ENCODE measurements around the gene HEPHL1.

Gene HEPHL1

DNA sequence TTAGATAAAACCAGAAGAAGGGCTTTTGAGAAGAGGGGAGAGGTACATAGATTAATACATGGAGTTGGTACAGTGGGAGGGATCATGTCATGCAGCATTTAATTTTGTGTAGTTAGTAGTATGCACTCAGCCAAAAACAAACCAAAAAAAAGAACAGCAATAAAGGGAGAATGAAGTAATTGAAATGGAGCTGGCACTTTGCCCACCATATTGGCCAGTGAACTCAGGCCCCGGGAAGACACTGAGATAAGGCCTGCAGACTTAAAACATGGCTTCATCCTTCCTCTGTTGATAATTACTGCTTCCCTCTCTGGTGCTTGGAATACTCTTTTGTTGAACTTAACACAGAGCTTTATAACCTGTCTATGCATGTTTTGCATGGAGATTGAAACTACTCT, 110.6 kb downstream of the HEPHL1 start:
- no peak for DNase-seq

DNA sequence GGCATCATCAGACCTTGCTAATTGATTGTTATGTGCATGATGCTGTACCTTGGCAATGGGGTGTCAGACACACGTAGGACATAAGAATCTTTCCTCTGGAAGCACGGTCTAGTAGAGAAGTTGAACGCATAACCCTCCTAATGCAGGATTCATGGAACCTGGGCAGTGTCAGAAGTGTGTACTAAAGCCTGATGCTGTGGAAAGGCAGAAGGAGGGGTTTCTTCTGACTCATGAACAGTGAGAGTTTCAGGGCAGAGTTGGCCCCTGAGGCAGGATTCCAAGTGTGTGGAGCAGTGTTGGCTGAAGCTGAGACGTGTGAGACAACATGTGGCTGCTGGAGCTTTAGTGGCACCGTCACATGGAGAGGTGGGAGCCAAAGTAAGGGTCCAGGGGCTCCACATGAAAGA, 111.0 kb downstream of the HEPHL1 start:
- no peak for DNase-seq

DNA sequence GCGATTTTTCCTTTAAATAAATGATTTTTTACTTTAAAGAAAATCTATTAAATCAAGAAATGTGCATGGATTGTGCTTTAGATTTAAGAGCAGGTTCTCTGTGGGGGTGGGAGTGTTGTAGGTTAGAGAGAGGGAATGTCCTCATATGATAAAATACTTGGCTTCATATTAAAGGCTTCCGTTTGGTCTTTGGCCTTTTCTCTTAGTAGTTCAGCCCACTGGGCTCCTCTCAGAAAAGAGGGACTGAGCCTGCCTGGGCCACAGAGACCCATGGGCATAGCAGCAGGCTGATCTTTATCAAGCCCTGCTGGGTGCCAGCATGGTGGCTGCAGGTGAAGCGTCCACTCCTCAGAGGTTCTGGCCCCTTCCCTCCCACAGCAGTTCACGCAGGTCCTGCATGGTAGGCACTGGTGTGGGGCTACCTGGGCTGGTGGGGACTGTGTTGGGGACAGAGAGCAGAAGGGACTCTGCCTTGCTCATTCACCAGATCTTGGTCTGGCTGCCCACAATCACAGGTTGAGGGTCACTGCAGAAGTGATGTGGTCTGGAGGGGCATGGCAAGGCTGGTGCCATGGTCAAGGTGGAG, 111.8 kb downstream of the HEPHL1 start:
- DNase-seq, result no peak

DNA sequence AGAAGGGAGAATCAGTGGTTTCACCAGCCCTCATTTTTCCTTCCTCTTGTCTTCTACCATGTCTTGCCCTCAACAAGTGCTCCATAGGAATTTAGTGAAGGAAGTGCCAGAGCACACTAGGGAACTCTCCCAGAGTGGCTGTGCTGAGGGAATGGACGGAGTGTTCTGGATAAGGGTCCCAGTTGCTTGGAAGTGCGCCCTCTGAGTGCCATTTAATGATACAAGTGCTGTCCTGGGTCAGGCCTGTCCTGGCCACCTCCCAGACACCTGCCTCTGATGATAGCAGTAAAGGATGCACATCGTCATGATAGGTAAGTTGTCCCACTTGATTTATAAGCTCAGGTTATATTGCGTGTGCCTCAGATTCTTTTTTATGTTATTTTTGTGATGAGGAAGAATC, 112.6 kb downstream of the HEPHL1 start:
- DNase-seq, result no peak

DNA sequence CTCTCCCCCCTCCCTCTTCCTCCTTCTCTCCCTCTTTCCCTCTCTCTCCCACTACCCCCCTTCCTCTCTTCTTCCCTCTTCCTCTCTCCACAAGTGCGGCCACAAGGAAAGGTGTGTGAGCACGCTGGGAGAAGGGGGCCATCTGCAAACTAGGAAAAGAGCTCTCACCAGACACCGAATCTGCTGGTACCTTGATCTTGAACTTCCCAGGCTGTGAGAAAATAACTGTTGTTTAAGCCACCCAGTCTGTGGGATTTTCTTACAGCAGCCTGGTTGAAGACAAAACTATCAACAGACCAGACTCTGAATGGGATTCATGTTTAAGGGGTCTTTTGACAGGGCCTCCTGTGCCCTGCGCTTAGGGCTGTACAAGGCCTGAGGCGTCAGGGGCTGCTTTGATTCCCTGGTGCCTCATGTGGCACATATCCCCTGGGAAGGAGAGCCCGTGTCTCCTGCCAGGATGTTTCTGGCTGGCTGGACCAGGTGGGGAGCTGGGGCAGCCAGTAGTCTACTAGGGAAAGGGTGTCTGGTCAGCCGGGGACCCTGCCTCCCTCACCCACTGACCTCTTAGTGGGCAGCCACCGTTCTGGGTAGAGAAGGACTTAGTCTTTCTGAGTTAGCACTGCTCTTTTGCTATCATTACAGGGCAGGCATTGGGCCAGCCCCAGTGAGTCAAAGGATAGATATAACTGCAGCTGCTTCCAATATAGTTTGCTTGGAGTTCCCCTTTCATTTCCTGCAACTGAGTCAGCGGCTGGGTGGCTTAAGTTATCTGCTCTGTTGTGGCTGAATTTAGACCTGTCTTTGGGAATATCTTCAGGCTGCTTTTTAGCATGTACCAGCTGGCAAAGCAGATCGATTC, 113.7 kb downstream of the HEPHL1 start:
- DNase-seq, result no peak

DNA sequence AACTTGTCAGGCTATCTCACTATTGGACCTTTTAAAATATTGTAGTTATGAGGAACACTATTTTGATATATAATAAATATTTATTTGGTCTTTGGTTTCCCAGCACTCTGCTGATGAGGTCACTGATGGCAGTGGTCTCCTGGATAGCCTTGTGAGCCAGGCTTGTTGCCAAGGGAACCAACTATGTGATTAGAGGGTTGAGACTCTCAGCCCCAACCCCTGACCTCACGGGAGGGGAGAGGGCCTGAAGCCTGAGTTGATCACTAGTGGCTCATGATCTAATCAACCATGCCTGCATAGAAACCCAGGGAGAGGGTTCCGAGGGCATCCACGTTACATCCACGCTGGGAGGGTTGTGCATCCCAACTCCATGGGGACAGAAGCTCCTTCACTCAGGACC, 118.3 kb downstream of the HEPHL1 start:
- DNase-seq, result no peak

DNA sequence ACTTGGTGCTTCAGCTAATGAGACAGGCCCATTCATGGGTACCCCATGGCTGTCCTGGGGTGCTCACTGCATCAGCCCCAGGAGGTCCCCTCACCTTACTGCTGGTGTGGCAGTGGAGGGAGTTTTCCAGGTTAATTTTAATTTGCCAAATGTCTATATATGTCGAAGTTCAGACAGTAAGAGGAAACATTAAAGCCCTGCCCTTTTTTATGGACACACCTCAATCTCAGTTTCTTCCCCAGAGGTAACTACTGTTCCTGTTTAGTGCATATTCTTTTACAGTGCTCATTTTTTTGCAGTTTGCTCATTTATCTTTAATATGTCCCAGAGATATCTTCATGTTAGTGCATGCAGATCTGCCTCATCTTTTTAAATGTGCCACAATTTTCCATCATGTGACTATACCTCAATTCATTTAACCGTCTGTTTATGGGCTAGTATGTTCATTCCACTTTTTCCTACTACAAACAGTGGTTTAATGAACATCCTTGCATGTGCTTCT, 119.1 kb downstream of the HEPHL1 start:
- DNase-seq, result no peak

DNA sequence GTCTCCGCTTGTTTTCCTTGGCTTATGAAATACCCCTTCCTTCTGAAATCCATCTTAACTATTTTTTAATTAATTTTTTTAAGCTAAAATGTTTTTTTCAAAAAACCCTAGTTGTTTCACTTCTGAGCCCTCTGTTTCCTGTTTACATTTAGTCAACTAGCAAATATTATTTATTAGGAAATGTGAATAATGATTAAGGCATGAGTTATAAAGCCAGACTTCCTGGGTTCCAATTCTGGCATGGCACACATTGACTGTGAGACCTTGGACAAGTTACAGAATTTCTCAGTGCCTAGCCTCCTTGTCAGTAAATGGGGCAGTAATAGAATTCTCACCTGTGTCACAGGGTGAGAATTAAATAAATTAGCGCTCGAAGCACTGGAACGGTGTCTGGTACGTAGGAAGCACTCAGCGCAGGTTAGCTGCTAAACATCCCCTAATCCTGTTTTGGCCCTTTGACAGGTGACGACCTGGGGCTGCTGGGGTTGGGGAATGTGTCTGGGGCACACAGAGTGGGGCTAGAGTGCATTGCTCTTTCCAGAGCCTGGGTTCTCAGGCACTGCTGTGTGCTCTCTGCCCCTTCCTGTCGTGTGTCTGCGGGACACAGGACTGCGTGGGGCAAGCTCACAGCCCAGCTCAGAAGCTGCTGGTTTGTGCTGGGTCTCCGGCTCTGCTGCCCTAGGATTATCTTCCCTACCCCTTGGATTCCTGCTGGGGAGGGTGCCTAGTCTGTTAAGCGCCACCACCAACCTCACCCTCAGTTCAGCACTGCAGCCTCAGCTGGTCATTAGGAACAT, 120.6 kb downstream of the HEPHL1 start:
- DNase-seq, result no peak

DNA sequence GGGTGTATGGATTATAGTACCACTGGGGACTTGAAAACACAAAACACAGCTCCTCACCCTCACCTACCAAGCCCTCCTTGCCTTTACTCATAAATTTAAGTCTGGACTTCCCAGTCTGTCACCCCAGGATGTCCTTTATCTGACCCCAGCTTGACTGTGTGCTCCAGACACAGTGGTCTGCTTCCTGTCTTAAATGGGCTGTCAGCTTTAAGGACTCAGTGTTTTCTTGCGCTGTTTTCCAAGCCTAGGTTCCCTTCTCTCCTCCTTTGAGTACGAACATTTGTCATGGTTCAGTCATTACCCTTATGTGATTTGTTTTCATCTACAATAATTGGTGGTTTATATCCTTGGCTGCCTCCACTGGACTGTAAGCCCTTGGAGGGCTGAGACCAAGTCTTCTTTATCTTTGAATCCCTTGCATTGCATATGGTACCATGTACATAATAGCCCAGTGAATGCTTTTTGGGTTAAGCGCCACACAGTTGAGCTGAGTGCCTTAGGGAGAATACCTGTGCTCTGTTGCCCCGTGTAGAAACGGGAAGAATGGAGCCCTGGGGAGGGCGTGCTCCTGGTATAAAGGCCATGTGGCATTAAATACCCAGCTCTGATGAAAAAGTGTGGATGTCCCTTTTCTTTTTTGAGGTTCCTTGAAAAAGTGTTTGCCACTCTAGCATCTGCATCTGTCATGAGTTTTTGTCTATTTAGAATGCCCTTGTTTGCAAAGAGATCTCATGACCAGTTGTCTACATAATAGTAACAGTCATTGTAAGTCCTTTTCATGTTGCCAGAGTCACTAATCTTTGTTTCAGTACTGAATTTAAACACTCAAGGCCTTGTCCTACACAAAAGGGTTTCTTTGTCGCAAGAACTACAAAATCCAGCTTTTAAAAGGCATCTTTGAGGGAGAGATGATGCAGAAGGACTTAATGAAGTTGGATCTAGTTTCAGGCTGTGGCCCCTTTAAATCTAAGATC, 121.4 kb downstream of the HEPHL1 start:
- no peak for DNase-seq

DNA sequence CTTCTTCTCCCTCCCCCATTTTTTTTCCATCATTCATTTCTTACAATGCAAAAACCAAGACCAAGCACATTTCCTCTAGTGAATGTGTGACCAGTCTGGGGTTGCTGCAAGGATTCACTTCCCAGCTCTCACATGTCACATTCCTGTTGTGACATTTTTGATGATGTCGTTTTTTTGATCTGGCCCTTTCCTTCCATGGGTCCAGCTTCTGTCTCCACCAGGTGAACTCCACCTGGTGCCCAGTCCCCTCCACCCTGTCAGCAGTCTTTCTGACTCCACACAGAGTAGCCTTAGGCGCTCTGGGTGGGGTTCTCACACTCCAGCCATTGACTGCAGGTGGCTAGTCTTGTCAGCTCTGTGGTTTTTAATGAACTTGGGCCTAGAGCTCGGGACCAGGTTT, 123.1 kb downstream of the HEPHL1 start:
- no peak for DNase-seq

DNA sequence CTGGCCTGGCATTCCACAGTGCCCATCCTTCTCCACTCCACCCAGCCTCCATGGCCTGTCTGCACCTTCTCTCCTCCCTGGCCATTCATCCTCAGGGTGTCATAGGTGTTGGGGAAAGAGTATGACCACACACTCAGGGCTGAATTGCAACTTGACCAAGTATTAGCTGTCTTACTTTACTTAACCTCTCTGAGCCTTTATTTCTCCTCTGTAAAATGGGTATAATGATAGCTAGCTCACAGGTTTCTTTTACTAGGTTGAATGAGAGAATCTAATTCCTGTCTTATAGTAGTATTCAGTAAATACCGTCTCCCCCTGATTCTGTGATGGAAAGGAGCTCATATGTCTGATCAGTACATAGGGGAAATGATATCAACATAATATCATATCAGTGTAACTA, 123.5 kb downstream of the HEPHL1 start:
- DNase-seq, result no peak

DNA sequence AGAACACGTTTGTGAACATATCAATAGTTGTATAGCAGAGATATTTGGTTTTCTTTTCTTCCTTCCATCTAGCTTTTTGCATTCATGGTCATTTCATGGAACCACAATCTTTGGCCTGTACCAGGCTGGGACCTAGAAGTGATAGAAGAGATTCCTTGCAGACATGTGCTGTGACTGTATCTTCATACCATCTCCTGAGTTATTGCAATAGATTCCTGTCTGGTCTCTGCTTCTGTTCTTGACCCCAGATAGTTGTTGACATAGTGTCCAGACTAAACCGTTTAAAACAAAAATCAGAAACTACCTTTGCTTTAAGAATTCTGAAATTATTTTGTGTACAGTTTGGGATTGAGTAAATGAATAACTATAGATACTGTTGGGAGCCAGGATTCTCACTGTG, 124.3 kb downstream of the HEPHL1 start:
- no peak for DNase-seq

DNA sequence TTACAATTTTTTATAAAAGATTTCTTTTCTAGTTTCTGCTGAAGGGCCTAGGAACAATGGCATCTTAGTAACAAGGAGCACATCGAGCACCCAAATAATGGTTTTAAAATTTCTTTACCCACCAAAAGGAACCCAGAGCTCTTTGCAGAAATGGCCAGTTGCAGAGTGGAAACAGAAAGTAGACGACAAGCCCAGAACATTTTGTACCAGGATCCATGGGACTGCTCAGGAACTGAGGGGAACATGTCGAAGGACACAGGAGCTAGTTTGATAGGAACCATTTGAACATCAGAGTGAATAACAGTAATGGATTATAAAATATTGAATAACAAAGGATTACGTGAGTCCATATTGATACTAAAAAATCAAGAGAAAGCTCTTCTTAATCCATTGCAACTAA, 124.8 kb downstream of the HEPHL1 start:
- DNase-seq, result no peak

DNA sequence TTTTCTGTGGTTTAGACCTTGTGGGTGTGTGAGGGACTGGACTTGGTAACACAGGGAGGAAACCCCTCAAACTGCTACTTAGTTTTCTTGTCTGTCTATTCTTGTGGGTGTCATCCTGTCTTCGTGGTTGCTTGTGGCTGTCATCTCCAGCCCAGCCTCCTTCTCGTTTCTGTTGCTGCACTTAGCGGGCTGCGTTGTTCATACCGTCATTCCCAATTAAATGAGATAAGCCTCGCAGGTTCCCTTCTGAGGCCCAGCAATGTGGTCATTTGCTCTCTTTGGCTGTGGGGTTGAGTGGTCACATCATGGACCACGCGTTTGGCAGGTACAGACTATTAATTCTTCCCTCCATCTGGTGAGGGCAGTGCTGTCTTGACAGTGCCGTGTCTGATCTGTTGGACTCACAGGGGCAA, 126.3 kb downstream of the HEPHL1 start:
- no peak for DNase-seq

DNA sequence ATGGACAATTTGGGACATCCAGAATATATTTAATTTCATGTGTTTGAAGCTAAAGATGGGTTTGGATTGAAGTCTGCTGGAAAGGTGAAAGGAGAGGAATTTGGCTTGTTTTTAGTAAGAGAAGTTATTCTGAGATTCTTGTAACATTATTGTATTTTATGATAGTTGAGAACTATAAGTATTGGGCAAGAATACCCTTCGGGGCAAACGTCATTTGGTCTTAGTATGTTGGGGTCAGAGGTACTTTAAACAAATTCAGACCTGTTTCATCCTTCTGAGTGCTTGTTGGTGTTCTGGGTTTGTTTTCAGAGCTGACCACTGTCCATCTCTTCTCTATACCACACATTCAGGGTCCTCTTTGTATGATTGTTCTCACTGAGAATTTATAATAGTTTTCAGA, 127.0 kb downstream of the HEPHL1 start:
- DNase-seq, result no peak

DNA sequence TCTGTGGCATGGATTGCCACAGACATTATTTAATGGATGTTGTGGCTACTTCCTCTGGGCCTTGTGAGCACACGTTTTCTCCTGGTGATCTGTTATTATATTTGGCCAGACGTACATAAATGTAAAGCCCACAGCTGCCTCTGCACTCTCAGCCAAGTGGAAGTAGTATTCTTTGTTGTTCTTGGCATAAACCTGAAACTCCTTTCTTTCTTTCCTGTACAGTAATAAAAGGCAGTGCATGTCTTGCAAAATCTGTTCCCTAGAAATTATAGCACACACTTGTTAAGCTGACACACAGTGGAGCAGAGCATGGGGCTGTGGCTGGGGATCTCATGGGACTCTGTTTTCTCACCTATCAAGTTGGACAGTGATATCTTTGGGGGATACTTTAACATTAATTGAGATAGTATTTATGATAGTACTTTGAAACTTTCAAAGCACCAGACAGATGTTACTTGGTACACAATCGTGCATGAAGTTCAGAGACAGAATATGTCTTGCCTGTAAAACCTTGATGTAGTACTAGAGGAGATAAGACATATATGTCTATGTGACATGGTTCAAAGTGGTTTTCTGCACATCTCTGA, 128.4 kb downstream of the HEPHL1 start:
- no peak for DNase-seq

DNA sequence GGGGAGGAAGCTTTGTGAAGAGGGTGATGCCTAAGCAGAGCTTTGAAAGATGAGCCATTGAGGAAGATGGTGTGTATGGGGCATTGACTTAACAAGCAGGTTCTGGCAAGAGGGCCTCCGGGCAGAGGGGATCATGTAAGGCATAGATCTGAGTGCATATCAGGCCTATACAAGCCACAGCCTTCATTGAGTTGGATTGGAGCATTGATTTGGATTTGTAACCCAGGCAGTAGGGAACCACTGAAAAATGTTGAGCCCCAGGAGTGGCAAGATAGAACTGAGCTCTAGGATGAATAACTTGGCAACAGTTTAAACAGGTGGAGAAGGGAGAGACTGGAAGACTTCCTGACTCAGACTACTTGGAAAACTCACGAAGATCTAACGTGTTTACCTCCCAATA, 128.9 kb downstream of the HEPHL1 start:
- no peak for DNase-seq

DNA sequence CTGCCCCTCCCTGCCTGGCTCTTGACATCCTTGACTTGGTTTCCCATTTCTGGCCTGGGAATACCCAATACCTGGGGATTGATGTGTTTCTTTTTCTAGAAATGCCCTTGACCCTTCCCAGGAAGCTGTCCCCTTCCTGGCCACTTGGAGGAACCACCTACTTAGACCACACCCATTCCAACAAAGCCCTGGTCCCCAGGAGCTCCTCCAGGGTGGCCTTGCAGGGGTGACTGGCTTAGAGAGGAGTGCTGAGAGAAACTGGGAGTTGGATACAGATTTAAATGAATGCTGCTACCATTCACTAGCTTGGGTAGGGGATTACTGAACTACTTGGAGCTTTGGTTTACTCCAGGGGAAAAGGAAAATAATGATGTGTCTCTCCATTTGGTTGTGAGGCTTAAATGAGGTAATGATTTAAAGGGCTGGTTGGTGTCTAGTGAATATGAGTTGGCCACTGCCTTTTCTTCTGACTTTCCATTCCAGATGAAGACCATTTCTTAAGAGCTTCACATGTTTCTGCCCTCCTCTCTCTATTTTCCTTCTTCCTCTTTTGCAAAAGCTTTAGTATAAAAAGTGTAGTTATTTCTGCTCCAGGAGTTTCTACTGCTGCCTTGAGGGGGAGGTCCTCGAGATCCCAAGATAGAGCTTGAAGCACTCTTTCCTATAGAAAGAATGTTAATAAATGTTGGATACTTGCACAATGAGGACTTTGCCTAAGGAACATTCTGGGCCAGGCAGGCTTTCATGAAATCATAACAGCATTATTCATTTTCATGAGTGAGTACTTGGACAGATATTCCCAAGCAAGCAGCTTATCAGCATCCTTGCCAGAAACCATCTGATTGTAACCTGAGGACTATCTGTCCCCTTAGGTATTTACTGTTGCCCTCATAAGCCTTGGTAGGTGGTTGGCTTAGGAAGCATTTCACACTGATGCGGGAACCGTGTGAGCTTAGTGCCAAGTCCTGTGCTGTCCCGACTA, 129.8 kb downstream of the HEPHL1 start:
- DNase-seq, result no peak

DNA sequence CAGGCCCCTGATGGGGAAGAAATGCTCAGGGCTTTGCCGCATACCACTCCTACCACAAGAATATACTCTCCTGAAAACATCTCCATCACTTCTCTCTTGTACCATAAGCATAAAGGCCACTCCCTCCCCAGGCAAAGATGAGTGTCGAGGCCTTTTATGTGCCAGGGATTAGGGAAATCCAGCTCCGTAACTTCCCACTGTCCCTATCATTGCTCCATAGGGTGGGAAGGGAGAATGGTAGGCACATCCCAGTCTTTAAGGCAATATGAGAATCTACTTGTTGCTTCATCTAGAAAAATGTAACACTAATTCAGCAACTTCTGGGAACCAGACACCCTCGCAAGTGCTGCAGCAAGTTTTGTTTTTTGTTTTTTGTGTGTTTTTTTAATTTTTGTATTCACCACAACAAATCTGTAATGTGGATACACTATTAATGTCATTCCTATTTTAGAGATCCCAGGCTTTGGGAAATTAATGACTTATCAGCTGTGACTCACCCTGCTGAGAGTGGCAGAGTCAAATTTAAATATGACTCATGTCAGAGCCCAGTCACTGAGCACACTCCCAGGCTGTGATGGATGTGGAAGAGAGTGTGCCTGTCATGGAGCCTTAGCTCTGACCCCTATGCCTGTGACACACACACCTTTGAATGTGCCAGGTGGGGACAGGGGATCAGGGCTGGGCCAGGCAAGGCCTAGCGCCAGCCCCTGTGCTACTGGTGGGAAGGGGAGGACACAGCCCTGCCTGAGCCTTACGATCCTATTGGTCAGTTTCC, 130.9 kb downstream of the HEPHL1 start:
- DNase-seq, result no peak

DNA sequence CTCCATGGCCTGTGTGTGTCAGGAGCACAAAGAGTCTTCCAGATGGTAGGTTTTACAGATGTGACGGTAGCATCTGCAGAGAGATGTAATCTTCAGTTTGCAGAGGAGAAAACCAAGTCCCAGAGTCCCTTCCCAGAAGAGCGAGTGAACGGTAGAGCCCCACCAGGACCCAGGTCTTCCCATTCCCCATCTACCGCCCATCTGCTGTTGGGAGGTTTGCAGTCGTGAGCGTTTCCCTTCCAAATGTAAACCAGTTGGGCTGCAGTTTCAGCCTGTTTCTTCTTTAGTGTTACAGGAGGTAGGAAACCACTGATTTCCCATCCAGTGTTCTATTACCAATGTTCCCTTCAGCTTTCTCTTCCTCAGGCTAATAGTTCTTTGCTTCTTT, 131.5 kb downstream of the HEPHL1 start:
- DNase-seq, result no peak

All from left hindlimb (tissue), 1 donor.